DMS79 treated with DMSO at 0.1 percent for 48 hours (cell line): ENCODE results near the gene TRPC1.
A peak's percentile ranks its signal among the peaks of the same experiment; 100 is the strongest.
"Not testable (repeated sequence)": the region's sequence is repeated elsewhere in the genome, so short reads cannot be mapped to it uniquely, and the experiment has no call there.

Experiments
- DNase-seq: peaks from one replicate; lab custom pipeline; 2025; lab: John Stamatoyannopoulos, UW

The TRPC1 gene

DNA sequence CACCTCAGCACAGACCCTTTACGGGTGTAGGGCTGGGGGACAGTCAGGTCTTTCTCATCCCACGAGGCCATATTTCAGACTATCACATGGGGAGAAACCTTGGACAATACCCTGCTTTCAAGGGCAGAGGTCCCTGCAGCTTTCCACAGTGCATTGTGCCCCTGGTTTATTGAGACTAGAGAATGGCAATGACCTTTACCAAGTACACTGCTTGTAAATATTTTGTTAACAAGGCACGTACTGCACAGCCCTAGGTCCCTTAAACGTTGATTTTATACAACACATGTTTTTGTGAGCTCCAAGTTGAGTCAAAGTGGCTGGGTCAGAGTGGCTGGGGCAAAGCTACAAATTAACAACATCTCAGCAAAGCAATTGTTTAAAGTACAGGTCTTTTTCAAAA lies 28.8 kb downstream of the TRPC1 start:
- DNase-seq: not testable (repeated sequence)

DNA sequence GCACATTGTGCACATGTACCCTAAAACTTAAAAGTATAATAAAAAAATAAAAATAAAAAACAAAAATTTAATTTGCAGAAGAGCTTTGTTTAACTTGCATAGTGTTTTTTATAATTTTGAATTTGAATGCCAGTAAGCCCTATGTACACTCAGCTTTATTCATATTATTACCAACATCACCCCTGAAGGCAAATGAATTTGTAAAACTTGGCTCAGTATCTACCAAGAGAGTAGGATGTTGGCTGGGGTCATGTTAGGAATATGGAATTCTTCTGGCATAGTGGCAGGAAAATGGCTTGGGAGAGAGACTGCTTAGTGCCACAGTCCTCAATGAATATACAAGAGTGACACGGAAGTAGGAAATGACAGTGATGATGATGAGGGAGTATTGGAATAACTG lies 30.7 kb downstream of the TRPC1 start:
- no peak for DNase-seq

DNA sequence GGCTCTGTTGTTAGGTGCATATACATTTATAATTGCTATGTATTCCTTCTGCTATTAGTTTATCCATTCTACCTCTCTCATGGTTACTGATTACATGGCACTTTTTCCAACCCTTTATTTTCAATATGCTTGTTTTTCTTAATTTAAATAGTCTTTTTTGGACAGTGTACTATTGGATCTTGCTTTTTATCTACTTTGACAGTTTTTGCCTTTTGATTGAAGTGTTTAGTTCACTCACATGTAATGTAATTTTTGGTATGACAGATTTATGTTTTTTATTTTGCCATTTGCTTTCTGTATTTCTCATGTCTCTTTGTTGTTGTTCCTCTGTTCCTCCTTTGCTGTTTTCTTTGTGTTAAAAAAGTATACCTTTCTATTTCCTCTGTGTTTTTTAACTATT lies 44.5 kb downstream of the TRPC1 start:
- no peak for DNase-seq

DNA sequence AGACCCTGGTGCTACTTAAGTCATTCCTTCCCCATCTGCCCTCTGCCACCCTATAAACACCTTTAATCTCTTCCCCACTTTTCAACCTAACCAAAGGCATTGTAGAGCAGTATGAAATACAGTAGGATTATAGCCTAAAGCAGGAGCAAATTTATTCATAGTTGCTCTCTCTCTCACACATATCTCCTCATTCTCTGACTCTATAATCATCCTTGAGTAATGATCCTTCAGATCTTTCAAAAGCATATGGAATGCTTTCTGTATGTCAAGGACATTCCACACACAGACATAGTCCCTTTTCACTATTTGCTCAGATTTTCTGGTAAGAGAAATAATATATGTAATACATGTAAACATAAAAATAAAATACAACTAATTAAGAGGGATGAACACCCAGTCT lies 54.1 kb downstream of the TRPC1 start:
- no peak for DNase-seq

DNA sequence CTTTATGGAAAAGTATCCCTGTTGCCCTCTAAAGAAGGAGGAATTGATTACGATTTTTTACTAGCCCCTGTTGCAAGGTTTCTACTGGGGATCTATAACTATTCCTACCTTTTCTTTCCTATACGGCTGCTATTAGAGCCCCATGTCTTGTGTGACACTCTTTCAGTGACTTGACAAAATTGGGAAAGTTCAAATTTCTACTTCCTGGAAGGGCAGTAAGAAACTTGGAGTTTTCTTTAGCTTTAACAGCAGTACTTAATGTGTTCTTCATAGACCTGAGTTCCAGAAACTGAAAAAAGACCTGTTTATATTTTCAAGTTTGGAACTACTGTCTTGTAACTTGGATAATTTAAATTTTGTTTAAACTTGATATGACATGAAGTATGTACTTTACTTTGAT lies 54.7 kb downstream of the TRPC1 start:
- DNase-seq: no peak

DNA sequence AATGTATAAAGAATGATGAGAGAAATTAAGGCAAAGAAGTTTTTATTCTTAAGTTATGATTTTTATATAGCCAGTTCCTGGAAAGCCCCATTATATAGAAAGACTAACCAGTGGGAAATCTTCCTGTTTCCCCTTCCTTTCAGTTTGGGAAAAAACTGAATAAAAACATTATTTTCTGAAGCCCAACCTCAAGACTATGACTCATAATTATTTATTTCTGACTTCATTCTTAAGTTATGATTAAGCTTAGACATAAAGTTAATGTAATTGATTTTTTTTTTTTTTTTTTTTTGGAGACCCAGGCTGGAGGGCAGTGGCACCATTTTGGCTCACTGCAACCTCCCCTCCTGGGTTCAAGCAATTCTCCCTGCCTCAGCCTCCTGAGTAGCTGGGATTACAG lies 55.8 kb downstream of the TRPC1 start:
- no peak for DNase-seq

DNA sequence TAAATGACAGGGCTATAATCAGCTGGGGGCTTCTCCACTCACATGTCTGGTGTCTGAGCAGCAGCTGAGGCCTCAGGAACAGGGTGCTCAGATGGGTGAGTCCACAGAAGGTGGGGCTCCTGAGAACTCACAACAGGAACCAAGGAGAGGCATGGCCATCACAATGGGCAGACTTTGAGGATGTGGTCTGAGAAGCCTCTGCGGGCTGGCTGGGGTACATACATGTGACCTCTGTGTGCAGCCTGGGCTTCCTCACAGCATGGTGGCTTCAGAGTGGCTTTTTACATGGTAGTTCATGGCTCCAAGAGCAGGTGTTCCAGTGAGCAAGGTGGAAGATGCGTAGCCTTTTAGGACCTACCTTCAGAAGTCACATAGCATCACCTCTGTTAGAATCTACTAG lies 58.8 kb downstream of the TRPC1 start:
- DNase-seq: no peak

DNA sequence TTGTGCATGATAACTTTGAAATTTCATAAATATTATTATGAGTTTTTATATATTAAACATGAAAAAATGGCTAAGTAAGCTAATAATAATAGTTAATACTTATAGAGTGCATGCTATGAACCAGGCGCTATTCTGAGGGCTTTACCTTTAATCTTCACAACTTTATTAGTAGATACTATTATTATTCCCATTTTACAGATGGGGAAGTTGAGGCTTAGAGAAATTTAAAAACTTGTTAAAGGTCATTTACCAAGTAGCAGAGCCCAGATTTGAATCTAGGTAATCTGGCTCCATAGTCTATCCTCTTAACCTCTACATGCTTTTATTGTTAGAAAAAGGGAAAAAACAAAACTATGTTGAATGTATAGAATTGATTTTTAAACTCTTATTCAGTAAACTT lies 60.4 kb downstream of the TRPC1 start:
- DNase-seq: no peak

DNA sequence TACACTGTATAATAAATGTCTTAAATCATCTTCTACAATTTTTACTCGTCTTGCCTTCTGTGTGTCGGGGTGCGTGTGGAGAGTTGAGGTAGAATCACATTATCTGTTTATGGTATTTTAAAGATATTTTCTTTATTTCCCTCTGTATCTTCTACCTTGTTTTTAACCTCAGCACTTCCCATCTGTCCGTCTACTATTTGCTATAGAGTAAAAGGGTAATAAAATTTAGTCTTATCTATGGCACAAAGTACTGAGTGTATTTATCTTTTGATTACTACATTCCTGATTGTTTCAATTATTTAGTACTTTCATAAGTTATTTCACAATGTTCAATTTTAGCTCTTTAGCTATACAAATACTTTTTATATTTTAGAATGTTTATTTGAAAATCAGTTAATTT lies 62.2 kb downstream of the TRPC1 start:
- DNase-seq: no peak

DNA sequence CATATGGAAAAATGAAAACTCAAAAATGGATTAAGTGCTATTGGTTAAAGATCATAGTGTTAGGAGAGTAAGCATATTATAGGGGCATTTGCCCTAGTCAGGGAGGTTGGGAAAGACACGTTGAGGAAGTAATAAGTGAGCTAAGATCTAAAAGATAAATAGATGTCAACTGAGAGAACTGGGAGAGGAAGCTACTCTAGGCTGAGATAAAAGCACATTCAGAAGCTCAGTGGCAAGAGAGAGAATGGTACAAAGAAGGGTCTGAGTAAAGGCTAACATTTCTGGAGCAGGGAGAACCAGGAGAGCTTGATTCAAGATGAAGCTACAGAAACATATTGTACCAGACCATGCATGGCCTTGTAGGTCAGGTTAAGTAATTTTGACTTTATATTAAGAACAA lies 63.9 kb downstream of the TRPC1 start:
- no peak for DNase-seq

DNA sequence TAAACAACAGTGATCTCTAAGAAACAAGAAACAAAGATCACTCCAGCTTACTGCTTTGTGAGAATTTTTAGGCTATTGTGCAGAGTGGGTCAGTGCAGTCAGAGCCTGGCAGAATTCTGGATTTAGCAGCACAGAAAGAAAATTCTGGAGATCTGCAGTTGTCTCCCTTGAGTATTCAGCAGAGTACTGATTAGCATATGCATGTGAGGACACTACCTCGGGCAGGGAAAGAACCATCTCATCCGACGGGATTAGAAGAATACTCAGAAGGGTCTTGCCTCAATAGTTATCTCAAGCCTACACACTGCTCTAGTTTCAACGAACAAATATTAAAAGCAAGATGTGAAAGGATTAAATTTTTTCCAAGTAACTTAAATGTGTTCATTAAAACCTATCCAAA lies 70.7 kb downstream of the TRPC1 start:
- DNase-seq: no peak

DNA sequence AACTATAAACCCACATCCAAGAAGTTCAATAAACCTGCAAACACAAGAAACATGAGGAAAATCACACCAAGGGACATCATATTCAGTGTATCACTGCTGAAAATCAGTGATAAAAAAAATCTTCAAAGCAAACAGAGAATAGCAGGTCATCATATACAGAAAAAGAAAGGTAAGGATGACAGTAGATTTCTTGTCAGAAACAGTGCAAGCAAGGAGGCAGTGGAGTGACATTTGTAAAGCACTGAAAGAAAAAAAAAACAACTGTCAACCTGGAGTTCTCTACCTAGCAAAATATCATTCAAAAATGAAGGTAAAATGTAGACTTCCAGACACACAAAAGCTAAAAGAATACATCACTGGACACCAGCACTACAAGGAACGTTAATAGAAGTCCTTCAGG lies 71.5 kb downstream of the TRPC1 start:
- no peak for DNase-seq

DNA sequence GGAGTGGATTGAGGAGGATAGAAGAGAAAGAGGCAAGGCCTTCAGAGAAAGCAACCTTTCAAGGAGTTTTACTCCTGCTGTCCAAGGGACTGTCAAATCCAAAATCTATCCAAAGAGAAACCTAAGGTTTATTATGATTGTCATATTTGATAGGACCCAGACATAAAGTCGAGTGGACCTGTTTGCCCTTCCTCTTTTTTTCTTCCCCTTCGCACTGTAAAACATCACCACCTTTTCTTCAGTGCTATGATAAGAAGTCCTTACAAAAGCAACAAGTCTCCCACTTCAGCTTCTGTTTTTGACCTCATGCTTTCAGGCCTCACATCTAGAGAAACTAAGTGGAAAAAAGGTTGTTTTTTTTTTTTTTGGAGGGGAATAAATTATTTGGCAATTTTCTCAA lies 73.0 kb downstream of the TRPC1 start:
- DNase-seq: no peak

DNA sequence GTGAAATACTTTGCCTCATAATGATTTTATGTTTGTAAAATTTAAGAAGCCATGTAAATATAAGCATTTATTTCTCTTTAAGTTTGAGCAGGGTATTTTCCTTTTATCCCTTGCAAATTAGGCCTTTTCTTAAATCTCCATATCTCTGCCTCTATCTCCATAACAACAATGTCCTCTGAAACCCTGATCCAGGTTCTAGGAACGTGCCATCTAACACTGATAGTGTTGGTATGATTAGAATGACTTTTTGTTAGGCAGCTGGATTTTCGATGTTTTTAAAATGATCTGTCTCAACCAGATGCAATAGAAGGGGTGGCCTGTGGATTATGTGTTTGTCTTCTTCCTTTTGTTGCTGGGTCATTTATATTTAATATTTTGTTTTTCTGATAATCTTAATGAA lies 77.9 kb downstream of the TRPC1 start:
- DNase-seq: no peak

DNA sequence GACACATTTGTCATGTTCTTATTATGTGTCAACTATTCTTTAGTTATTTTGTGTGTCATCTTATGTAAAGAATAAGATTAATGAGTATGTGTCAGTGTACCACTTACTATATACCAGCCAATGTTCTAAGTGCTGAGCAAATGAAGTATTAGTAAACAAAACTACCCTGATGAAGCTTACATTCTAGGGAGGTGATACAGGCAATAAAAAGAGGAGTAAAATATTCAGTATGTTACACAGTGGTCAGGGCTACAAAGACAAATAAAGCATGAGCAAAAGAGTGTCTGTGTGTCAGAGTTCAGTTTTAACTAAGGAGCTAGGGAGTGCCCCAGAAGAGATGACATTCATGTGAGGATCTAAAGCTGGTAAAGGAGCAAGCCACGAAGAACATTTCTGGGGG lies 79.1 kb downstream of the TRPC1 start:
- no peak for DNase-seq

DNA sequence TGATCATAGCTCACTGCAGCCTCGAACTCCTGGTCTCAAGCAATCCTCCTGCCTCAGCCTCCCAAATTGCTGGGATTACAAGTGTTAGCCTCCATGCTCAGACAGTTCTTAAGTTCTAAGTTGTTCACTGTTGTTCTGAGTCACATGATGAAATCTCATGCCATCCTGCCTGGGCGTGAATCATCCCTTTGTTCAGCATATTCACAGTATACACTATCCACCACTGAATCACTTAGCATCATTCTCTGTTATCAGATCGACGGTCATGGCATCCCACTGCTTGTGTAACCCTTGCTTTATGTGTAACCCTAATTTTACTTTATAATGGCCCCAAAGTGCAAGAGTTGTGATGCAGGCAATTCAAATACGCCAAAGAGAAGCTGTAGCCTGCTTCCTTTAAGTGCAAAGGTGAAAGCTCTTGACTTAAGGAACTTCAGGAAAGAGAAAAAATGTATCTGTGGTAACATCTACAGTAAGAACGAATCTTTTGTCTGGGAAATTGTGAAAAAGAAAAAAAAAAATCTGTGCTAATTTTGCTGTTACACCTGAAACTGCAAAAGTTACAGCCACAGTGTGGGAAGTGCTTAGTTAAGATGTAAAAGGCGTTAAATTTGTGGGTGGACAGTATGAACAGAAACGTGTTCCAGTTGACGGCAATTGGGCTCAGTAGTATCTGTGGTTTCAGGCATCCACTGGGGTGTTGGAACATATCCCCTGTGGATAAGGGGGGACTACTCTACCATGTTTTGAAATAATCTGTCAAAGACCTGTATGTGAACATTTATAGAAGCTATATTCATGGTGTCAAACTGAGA lies 84.5 kb downstream of the TRPC1 start:
- DNase-seq: no peak

DNA sequence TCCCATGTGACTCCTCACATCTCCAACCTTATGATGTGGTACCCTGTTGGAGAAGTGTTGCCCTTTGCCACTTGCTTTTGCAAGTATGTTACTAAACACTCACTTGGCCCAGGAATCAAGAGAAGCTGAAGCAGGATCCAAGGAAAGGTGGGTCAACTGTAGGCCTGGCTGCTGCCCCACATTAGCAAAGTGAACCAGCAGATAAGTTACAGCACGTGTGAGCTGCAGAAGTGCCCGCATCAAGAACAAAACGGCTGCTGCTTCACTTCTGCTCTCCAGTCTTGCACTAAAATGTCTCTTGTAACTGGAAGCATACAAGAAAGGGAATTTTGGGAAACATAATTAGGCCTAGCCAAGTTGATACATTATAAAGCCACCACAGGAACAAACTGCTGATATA lies 85.4 kb downstream of the TRPC1 start:
- DNase-seq: no peak

DNA sequence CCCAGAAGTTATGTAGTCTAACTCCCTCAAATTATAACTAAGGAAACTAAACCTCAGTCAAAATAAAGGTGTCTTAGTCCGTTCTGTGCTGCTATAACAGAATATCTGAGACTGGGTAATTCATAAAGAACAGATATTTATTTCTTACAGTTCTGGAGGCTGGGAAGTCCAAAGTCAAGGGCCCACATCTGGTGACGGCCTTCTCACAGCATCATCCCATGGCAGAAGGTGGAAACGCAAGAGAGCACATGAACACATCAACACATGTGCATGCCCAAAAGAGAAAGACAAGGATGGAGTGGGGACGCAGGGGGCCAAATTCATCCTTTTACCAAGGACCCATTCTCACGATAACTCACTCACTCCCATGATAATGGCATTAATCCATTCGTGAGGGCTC lies 92.0 kb downstream of the TRPC1 start:
- no peak for DNase-seq

DNA sequence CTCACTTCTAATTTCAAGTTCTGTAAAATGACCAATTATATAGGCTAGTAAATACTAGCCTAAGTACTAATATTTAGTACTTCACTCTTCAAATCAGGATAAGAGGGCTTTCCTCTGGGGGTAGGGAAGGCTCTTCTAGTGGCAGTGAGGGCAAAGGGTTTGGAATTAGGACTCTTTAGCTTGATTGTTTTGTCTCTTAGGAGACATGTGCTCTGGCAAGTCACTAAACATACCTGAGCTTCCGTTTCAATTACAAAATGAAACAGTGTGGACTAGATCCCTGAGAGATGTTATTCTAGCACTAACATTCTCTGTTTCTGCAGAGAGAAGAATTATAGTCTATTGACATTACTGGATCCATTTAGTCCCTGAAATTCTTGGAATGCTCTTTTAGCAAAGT lies 93.5 kb downstream of the TRPC1 start:
- DNase-seq: no peak

DNA sequence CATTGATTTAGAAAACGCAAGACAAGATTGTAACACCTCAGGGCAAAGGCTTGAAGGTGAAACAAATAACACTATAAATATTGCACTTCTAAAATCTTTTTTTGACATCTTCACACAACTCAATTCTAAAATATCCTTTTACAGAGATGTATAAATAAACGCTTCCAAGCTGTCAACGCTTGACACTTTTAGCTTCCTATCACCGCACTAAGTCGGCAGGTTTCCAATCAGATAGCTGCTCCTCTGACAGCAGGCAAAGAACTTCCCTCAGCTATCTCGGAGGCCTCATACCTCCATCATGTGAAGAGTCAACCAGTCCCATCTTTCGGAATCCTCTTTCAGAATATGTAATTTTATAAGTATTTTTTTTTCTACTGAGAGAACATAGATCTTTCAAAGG lies 94.1 kb downstream of the TRPC1 start:
- no peak for DNase-seq

DNA sequence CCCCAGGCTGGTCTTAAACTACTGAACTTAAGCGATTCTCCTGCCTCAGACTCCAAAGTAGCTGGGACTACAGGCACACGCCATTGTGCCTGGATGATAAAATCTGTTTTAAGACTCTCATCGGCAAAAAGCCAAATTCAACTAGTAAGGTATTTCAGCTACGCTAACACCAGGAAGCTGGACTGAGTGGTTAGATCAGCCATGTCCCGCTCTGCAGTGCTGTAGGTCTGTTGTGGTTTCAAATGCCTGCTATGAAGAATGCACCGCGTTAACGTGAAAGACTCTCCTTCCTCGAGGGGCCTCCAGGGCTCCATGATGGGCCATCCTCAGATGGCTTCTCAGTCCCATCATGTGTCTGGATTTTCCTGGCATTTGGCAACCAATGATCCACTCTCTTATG lies 94.8 kb downstream of the TRPC1 start:
- DNase-seq: no peak

DNA sequence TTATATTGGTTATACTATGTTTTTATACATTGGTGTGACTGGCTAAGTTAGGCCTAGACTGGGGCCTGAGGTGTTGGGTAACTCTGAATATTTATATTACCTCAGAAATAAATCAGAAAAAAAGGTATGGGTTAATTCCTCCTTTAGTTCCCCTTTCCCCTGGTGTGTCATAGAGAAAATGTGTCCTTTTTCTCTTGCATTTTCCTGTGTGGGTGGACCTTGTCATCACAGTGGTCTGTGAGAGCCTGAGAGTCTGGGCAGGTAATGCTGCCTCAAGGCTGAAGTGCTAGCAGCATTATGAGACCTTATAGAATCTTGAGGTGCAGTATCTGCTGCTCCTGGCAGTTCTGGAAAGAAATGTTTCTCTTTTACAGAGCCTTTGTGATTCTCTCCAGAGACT lies 95.3 kb downstream of the TRPC1 start:
- DNase-seq: no peak

DNA sequence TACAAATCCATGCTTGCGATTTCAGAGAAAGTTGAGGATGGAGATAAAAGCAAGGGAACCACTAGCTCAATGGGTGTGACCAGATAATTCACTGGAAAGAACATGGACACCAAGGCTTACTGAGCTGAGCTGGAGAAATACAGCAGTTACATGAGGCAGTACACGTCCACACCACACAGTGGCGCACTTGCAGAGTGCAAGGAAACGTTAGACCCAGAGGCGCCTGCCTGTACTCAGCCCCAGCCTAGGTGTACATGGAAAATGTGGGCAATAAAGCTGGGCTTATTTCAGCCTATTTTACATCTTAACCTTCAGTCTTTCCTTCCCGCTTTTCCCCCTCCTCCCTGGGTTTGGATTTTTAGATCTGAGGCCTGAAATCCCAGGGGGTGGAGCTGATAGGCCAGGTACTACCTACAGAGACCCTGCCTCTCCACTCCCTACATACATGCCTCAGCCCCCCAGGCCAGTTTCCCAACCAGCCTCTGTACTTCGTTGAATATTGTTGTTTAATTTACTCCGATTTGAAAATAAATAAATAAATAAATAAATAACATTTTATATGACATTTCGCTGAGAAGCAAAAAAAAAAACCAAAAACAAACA lies 105.0 kb downstream of the TRPC1 start:
- peak; percentile 38 for DNase-seq

DNA sequence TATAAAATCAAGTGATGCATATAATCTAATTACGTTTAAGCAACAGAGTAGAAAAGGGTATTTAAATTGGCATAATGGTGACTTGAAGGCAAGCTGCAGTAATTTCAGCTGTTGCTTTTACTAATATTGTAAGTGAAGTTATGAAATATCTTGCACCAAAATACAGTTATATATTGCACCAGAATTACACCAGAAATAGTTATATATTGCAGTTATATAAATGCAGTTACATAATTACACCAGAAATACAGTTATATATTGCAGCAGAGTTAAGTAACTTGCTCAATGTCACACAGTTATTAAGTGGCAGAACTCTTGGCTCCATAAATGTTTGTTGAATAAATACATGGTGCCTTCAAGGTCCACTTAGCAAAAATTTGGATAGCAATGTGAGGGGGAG lies 113.7 kb downstream of the TRPC1 start:
- no peak for DNase-seq
